ENCODE results near the gene RAB42. TPM values are rescaled to one million over a fixed set of nuclear protein-coding genes. Genes with fewer than 3 reads are reported as not detected.

The RAB42 gene
- total and polyA plus RNA-seq, 10 of the 15 experiments (the other 5 are each of a cell fraction or from before 2014, with no cell fraction given): 0.16 to 4.5 (median 0.49) TPM

- TF ChIP-seq E2F4 (IDR thresholded peaks at IDR 0.05; ENCODE audit: low read depth, low read length): no peak
- TF ChIP-seq ZNF24 (IDR thresholded peaks at IDR 0.05): no peak
- no peak for TF ChIP-seq HDAC6 (IDR thresholded peaks at IDR 0.05; ENCODE audit: unreplicated experiment)
- no peak for TF ChIP-seq JUND (IDR thresholded peaks at IDR 0.05; ENCODE audit: low read depth, low read length)
- TF ChIP-seq NFIC (IDR thresholded peaks at IDR 0.05; ENCODE audit: low read depth, low read length): no peak
- peak; percentile 69 for TF ChIP-seq NKRF (conservative IDR thresholded peaks at IDR 0.05)
- TF ChIP-seq ESRRA (IDR thresholded peaks at IDR 0.05; ENCODE audit: low read length): no peak
- no peak for TF ChIP-seq STAT3 (IDR thresholded peaks at IDR 0.05; ENCODE audit: low read depth, low read length)
- TF ChIP-seq NFYA (IDR thresholded peaks at IDR 0.05; ENCODE audit: borderline replicate concordance, low read depth, low read length): no peak
- 0 out of 2 replicates have a peak, but pooled peaks have one; percentile 19 for TF ChIP-seq MTA3 (IDR thresholded peaks at IDR 0.05; ENCODE audit: borderline replicate concordance, low read length)
- TF ChIP-seq HDGF (IDR thresholded peaks at IDR 0.05): peak; percentile 65; the same call in 1 of the 2 replicates
- peak; percentile 83 for TF ChIP-seq ZBTB11 (CRISPR knock-in tag; IDR thresholded peaks at IDR 0.05)
- no peak for TF ChIP-seq BCL11A (IDR thresholded peaks at IDR 0.05; ENCODE audit: low read depth, low read length)
- TF ChIP-seq MLLT1 (IDR thresholded peaks at IDR 0.05): peak; percentile 78; the same call in 1 of the 2 replicates
- peak; percentile 70; the same call in 1 of the 2 replicates for TF ChIP-seq PAX5 (IDR thresholded peaks at IDR 0.05; ENCODE audit: borderline replicate concordance, low read depth, low read length)
- TF ChIP-seq CBFB (IDR thresholded peaks at IDR 0.05; ENCODE audit: low read depth): peak; percentile 75; the same call in 1 of the 2 replicates
- no peak for TF ChIP-seq EZH2 (IDR thresholded peaks at IDR 0.05; ENCODE audit: borderline replicate concordance, control insufficient read depth, low read depth, low read length)
- no peak for TF ChIP-seq HDAC2 (IDR thresholded peaks at IDR 0.05)
- peak; percentile 50 for TF ChIP-seq RELA (IDR thresholded peaks at IDR 0.05; ENCODE audit: borderline replicate concordance, partially characterized antibody)
- TF ChIP-seq NR2F1 (conservative IDR thresholded peaks at IDR 0.05): no peak
These were observed 51.0 kb downstream of the RAB42 start, which contains the start of gene TAF12 (continued) for GRCh38 chr1:28642847-28643635.

Measured in GM12878 (cell line).